GM12891 (cell line): ENCODE data around the gene LDLRAD3.

ENCODE experiments used
- POLR2A ChIP-seq: IDR thresholded peaks from 2 replicates; pipeline ENCODE4 v1.6.1; 2011; ENCODE audit warnings: low read depth, low read length, control low read depth
- POLR2AphosphoS5 ChIP-seq: IDR thresholded peaks from 2 replicates; pipeline ENCODE4 v1.6.1; 2011; ENCODE audit warnings: low read depth, low read length, control low read depth
- POU2F2 ChIP-seq: IDR thresholded peaks from 2 replicates; pipeline ENCODE4 v1.6.1; 2011; ENCODE audit warnings: low read depth, mild to moderate bottlenecking, control low read depth, low read length, moderate library complexity
- TAF1 ChIP-seq: IDR thresholded peaks from 2 replicates; pipeline ENCODE4 v1.6.1; 2011; ENCODE audit warnings: low read depth, low read length, control low read depth

- TF ChIP-seq TAF1 (no peak), POU2F2 (no peak), POLR2AphosphoS5 (no peak), POLR2A (no peak)
These were observed 98.2 kb downstream of the LDLRAD3 start for GRCh38 chr11:36041988-36042611.
